IPS-NIHi11 (cell line): Measurements from ENCODE around the gene NPRL2.
"Not testable (repeated sequence)": the region's sequence is repeated elsewhere in the genome, so short reads cannot be mapped to it uniquely, and the experiment has no call there.

Experiments used
- DNase-seq: peaks from one replicate; pipeline ENCODE4 v3.0.0; 2012; ENCODE audit warnings: mixed read lengths, low spot score

Gene NPRL2

DNA sequence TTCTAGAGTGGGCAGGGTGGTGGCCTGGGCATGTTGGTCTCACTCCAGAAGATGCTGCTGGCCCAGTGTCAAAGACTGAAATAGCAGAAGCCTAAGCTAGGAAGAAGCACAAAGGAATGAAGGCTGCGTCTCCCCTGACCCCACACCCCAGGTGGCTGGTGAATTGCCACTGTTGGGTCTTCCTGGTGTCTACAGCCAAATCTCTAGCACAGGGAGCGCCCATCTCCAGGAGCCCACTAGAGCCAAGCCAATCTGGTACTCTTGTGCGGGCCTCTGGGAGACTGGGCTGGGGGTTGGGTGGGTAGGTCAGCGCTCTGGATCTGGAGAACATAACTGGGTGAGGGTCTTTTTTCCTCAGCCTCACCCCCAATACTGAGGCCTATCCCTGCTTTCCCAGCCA, 23.4 kb downstream of the NPRL2 start:
- DNase-seq = no peak

DNA sequence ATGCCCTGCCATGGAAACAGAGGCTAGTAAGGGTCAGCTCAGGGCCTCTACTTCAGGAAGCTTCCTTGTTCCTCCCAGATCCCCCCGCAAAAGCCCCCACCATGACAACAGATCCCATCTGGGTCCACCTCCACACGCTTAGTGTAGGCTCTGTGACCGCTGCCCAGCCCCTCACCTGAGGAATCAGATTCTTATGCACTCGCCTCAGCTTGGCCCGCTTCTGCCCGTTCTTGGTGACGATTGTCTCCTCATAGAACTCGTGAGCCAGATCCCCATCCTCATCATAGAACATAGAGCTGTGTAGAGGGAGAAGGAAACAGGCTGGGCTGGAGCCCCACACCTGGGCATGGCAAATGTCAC, 24.4 kb downstream of the NPRL2 start:
- no peak for DNase-seq

DNA sequence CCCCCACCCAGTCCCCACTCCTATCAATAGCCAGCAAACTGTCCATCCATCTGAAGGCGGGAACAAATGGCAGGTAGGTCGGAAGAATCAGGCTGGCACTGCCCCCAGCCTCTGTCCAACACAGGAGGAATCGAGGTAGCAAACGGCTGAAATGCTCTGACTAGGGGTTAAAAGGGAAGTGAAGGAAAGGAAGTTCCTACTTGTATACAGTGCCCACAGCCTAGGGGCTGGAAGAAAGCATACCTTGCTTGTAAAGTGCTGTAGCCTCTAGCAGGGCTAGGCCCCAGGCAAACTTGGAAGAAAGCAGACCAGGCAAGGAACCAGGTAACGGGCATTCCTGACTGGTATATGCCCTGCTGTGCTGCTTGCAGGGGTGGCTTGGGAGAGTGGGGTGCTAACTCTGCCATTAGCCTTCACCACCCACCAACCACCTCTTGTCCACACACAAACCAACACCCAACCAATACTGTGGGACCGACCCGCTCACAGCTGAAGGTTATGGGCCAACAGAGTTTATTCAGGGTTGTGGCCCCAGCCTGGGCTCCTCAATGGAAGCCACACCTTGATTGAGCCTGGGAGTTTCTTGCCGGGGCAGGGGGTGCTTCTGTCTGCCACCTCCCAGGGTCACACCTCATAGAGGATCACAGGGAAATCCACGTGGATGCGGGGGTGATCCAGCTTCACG, 24.9 kb downstream of the NPRL2 start:
- DNase-seq = no peak

DNA sequence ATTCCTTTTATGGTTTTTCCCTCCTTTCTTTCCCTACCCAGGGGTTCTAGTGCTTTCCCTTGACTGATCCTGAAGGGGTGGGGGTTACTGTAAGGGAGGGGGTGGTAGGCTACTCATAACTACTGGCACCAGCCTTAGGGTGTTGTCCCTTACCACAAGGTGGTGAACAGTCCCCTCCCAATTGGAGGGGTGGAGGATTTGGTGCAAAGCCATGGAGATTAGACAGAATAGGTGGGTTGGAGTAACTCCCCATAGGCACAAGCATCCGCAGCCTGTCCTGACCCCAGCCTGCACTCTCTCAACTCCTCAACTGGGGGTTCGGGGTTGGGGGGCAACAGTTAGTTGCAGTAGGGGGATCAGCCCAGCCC, 25.5 kb downstream of the NPRL2 start:
- DNase-seq = no peak

DNA sequence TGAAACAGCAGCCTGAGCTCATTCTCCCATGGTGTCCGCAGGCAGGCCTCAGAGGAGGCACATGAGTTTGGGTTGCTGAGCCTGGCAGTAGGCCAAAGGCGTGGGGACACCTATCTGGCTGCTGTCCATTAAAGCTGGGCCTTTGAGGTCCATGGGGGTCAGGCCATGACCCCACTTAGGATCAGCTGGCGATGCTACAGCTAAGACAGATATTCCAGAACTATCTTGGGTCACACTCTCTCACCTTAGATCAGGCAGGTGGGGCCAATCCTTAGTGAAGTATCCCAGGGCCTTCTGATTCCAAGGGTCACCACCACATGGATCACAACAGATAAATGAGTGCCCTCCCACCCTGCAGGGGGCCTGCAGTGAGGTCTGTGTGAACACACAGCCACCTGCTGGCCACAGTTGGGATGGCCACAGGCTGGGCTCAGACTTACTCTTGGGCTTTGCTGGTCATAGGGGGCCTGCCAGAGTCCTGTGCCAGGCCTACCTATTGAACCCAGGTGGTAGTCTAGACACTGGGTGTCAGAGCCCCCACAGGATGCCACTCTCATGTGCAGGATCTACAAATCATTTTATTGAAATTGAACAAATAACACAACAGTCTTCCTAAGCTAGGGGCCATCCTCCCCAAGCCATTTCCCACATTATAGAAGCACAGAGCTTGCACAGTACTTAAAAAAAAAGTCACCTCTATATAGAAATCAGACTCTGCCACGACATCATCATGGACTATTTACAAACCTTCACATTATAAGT, 26.0 kb downstream of the NPRL2 start:
- peak; percentile 78 for DNase-seq

DNA sequence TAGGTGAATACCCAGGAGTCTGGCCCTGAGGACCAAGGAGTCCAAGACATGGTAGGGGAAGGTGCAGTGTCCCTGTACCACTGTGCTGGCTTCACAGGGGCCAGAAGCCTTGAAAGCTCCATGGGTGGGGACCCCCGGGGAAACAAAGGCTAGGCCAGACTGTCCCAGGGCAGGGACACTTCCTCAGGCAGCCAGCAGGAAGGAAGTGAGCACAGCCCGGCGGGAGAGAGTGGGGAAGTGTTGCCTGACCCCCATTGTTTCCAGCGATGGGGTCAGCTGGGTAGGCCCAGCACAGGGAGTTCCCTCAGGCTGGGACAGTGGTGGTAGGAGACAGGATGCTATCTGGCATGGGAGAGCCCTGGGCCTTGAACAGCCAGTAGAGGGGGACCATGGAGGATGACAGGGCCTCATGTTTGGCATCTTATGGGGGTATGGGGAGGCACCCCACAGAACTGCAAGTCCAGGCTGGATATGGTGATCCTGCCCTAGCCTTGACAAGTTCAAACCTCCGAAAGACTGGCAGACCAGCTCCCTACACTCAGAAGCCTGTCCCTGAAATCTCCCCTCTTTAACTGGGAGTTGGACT, 26.9 kb downstream of the NPRL2 start:
- DNase-seq = no peak

DNA sequence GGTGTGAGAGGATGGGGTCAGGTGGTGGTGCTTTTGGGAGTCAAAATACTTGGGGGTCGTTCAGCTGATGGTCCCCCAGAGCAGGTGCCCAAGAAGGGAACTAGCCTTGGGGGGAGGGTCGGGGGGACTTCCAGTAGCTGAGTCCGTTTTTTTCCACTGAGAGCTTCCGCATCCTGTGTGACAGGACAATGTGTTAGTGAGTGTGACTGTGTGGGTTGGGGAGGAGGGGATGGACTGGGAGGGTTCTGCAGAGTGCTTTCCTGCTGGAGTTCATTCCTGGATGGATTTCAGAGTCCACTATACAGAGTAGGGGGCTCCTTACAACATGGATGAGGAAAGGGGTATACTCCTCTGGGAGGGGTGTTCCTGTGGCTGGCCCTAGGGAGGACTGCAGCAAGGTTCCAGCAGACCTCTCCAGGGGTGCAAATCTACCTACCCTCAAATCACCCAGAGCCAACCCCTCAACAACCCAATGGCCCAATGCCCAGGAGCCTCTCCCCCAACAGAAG, 27.4 kb downstream of the NPRL2 start:
- DNase-seq = no peak

DNA sequence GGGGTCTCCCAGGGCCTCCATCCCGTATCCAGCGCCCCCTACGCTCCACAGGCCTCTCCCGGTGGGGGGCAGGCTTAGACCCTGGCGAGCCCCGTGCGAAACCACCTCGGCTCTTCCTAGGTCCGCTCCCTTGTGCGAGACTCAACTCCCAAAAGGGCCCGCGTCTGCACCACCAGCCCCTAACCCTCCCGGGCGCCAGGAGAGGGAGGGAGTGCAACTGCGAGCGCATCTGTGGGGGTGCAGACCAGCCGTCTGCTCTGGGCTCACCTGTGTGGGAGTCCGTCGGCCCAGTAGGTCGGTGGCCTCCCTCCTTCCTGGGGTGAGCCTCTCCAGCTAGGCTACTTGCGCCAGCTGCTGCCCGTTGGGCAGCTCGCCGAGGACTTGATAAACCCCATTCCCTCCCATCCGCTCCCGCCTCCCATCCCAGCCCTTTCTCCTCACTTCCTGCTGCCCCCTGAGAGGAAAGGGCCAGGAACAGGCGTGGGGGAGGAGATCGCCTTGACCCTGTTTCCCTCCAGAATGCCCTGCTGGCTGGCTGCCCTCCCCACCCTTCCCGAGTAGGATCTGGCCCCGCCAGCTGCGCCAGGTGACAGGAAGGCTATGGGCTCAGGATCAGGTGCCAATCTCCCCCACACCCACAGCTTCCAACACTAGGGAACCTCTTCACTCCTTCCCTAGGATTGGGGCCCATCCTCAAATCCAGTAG, 28.0 kb downstream of the NPRL2 start, which contains the start of gene HYAL2:
Gene HYAL2, minus strand, starts transcription at position 360 of the 706 bp plus-strand sequence. CDS start 2,256 bp downstream, outside the sequence.
- no peak for DNase-seq

DNA sequence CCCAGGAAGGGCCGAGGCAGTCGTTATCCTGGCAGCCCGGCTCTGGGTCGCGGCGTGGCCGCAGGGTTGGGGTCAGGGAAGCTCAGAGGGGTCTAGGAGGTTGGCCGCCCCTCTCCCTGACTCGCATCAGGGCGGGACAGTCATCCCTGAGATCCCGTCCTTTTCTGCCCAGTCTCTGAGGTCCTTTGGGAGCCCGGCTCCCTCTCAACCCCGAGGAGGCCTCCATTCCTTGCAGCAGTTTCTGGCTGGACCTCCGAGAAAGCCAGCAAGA, 28.5 kb downstream of the NPRL2 start:
- DNase-seq = no peak

DNA sequence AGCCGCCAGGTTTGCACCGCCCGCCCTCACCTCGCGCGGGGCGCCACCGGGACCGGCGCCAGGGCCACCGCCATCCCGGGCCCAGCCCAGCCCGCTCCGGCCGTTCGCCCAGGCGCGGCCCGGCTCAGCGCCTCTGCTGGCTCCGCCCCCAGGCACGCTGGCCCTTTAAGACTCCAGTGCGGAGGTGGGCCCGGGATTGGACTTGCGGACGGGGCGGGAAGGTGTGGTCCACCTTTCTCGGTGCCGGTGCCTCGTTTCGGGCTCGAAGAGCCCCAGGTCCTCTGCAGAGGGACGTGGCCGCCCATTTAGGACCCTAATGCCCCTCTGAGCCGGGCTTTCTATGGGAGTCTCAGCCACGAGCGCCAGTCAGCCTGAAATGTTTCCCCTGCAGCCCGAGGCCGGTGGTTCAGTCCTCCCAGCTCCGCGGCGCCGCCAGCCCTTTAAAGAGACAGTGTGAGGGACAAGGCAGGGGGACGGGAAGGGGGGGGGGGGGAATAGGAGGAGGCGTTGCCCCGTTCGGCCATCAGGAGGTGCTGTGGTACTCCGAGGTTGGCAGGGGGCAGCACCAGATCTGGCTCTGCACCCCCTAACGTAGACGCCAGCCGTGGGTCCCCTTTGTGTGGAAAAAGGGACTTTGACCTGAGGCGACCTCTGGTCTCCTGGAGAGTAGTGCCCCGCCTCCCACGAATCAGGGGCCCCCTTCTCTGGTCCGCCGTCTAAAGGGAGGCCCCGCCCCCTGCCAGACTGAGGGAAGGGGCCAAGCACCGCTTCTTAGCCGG, 29.1 kb downstream of the NPRL2 start:
- DNase-seq = peak; percentile 87

DNA sequence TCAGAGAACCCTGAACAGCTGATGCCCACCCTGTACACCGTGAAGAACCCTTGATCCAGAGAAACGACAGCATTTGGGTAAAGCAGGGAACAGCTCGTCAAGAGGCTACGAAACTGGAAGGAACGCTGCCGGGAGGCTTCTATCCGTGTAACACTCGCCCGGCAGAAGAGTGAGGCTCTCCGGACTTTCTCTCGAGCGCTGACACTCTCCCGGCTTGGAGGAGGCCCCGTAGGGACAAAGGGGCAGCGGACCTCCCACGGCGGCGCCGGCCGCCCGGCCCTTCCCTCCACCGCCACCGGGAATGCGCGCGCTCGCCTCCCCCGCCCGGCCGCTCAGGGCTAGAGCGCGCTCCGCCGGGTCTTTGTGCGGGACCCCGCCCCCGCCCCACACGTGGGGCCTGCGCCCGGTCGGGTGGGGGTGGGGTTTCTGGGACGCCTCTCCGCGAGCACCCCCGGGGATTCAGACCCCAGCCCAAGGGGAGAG, 29.7 kb downstream of the NPRL2 start:
- peak; percentile 92 for DNase-seq

DNA sequence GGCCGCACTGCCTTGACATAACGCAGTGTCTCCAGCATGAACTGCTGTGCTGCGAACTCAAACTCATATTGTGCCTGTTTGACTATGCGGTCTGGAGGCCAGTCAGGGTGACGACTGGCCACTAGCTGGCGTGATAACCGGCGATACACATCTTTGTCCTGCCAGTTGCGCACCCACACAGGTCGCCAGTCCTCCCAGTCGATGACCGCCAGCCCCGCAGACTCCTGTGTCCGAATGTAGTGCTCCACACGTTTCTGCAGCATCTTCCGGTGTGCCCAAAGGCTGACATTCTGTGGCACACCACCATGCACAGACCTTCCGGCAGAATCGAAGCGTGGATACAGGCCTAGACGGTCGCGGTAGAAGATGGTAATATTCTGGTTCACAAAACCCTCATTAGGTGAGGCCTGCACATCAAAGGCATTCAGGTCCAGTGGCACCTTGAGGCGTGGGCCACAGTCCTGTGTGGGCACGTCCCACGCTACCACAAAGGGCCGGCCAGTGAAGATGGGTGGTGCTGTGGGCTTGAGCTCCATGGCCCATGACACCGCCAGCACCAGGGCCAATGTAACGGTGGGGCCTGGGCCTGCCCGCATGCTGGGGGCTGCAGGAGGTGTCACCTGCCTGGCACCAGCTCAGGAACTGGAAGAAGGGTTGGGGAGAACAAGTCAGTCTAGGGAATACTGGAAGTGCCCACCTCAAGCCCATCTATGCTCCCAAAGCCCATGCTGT, 30.5 kb downstream of the NPRL2 start:
- DNase-seq = no peak

DNA sequence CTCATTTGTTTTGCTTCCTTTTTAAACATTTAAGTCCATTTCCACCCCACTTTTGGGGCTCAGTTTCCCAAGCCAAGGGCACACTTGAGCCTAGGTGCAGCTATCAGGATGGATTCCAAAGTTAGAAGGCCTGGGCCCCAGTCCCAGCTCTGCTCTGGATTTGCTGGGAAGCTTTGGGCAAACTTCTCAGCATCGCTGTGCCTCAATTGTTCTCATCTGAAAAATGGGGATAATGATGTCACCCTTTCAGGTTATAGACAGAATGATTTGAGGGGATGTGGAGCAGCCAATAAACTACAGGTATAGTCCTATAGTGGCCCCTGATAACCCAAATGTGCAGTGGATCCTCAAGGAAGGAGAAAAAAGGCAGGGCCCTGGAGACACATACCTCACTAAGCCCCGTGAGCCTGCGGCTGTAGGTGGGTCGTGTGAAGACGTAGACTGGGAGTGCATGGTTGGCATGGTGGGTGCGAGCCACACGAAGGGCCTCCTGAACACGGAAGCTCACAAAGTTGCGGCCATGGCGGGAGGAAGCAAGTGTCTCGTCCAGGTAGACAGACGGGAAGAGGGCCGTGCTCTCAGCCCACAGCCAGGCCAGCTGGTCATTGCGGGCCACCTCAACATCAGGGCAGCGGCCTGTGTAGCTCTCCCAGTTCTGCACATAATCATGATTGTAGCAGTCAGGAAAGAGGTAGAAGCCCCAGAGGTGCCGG, 31.2 kb downstream of the NPRL2 start:
- no peak for DNase-seq

DNA sequence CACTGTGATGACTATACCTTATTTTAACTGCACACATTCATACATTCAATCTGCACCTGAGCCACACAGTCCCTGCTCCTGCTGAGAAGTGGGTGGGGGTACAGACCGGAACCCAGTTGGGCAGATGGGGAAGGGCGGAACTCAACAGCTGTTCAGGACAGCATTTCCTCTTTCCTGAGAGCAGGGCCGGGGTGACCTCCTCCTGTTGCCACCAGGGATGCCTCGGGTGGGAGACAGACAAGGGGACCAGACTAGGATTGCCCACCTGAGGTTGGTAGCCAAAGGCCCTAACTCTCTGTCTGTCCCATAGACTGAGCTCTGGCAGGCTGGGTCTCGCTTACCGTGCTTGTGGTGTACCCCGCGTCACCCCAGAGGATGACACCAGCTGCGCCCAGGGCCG, 32.0 kb downstream of the NPRL2 start:
- DNase-seq = no peak

DNA sequence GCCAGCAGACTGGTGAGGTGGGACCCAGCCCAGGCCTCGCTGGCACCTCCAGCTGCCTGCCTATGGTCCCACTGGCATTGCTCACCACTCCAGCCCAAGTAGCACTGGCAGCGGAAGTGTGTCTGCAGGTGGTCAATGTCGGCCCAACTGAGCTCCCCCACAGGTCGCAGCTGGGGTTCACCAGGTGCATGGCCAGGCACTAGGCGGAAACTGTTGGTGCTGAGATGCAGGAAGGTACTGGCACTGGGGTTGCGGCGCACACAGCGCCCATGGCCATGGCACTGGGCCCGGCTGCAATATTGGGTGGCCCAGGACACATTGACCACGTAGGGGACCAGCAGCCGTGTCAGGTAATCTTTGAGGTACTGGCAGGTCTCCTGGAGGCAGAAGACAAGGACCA, 32.4 kb downstream of the NPRL2 start:
- DNase-seq = no peak

DNA sequence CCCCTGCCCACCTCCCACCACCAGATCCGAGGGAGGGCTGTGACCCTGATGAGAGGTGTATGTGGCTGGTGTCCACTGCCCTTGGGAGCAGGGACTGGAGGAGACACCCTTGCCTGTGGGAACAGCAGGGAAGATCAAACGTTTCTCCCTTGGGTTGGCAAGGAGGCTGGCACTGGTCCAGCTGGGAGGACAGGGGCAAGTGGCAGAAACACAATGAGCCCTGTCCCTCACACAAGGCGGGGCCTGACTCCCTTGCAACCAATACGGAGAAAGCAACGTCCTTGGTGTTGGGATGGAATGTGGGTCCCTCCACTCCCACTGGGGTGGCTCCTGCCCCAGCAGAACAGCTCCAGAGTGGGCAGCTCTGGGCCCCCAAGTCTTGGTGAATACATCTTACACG, 33.3 kb downstream of the NPRL2 start:
- peak; percentile 17 for DNase-seq

DNA sequence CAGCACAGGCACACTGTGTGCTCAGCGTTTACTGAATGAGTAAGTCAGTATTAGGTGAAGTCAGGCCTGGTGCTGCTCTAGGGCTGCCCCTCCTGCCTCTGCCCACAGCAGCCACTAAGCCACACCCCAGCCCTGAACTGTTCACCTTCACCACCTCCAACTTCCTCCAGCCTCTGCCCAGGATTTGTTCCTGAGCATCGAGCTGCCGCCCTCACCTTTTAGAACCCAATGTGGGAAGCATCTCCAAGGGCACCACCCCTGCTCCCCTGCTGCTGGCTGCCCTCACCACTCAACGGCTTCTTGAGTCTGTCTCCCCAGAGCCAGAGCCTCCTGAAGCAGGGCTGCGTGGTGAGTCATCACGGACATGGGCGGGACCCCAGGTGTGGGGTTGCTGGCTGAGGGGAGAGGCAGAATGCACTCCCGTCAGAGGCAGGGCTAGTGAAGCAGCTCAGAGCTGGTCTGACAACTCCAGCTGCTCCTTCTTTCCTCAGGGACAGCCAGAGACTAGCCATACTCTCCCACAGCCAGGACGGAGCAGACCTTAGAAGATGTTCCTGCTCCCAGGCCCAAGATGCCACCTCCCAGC, 33.8 kb downstream of the NPRL2 start:
- peak; percentile 54 for DNase-seq

DNA sequence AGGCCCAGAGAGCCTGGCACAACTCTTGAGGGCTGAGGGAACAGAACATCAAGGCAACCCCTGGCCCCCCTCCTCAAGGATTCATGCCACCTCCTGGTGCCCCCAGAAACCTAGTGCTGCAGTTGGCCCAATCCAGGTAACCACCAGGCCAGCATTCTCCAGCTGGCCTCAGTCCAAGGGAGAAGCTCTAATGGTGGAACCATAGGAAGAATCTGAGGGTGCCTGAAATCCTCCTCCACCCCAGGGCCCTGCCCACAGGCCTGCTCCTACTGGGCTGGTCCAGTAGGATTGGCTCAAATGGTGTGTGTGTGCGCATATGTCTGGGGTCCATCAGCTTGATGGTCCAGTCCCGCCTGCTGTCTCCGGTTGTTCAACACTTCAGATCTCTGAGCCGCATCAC, 35.8 kb downstream of the NPRL2 start:
- no peak for DNase-seq

DNA sequence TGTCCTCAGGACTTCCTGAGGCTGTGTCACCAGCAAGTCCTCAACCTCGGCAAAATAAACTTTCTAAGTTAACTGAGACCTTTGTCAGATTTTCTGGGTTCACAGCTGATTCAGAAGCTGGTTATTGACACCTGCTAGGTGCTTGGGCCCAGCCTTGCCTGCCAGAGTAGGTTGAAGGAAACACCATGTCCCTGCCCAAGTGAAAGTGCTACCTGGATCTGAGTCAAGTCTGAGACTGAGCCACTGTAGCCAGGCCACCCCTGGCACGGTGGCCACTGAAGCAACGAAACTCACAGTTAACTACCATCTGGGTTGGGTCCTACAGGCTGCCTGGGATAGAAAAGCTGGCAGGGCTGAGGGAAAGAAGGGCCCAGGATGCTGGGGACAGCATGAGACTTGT, 36.2 kb downstream of the NPRL2 start:
- no peak for DNase-seq

DNA sequence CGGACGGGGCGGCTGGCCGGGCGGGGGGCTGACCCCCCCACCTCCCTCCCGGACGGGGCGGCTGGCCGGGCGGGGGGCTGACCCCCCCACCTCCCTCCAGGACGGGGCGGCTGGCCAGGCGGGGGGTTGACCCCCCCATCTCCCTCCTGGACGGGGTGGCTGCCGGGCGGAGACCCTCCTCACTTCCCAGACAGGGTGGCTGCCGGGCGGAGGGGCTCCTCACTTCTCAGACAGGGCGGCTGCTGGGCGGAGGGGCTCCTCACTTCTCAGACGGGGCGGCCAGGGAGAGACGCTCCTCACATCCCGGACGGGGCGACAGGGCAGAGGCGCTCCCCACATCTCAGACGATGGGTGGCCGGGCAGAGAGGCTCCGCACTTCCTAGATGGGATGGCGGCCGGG, 38.5 kb downstream of the NPRL2 start:
- DNase-seq = not testable (repeated sequence)
